ENCODE measurements around the gene TFCP2.

The TFCP2 gene

GRCh38 chr12:51082561-51083125 lies 90.3 kb downstream of the TFCP2 start (continued):
- no peak for TF ChIP-seq ZNF416 (tag by site-specific recombination; IDR thresholded peaks at IDR 0.05)
- TF ChIP-seq ZNF23 (tag by site-specific recombination; IDR thresholded peaks at IDR 0.05; ENCODE audit: borderline replicate concordance) = no peak
- TF ChIP-seq ZNF747 (tag by site-specific recombination; IDR thresholded peaks at IDR 0.05) = 0 out of 2 replicates have a peak, but pooled peaks have one; percentile 87
- no peak; the same call in 1 of the 2 replicates for TF ChIP-seq ZNF501 (tag by site-specific recombination; IDR thresholded peaks at IDR 0.05)
- TF ChIP-seq ZNF132 (tag by site-specific recombination; IDR thresholded peaks at IDR 0.05; ENCODE audit: borderline replicate concordance) = no peak
- TF ChIP-seq ZNF174 (tag by site-specific recombination; IDR thresholded peaks at IDR 0.05) = no peak
- TF ChIP-seq GLIS1 (tag by site-specific recombination; IDR thresholded peaks at IDR 0.05) = no peak
- TF ChIP-seq ZNF239 (tag by site-specific recombination; IDR thresholded peaks at IDR 0.05) = no peak
- TF ChIP-seq ZNF555 (tag by site-specific recombination; conservative IDR thresholded peaks at IDR 0.05) = no peak
- TF ChIP-seq ZNF48 (tag by site-specific recombination; IDR thresholded peaks at IDR 0.05) = no peak
- no peak for TF ChIP-seq ZNF707 (tag by site-specific recombination; IDR thresholded peaks at IDR 0.05)
- TF ChIP-seq, protein P1, sequence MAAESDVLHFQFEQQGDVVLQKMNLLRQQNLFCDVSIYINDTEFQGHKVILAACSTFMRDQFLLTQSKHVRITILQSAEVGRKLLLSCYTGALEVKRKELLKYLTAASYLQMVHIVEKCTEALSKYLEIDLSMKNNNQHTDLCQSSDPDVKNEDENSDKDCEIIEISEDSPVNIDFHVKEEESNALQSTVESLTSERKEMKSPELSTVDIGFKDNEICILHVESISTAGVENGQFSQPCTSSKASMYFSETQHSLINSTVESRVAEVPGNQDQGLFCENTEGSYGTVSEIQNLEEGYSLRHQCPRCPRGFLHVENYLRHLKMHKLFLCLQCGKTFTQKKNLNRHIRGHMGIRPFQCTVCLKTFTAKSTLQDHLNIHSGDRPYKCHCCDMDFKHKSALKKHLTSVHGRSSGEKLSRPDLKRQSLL (tag by site-specific recombination; IDR thresholded peaks at IDR 0.05) = no peak
- TF ChIP-seq ZNF530 (tag by site-specific recombination; IDR thresholded peaks at IDR 0.05; ENCODE audit: low read depth) = no peak
- no peak for TF ChIP-seq ZNF514 (tag by site-specific recombination; IDR thresholded peaks at IDR 0.05)
- TF ChIP-seq, protein P2, sequence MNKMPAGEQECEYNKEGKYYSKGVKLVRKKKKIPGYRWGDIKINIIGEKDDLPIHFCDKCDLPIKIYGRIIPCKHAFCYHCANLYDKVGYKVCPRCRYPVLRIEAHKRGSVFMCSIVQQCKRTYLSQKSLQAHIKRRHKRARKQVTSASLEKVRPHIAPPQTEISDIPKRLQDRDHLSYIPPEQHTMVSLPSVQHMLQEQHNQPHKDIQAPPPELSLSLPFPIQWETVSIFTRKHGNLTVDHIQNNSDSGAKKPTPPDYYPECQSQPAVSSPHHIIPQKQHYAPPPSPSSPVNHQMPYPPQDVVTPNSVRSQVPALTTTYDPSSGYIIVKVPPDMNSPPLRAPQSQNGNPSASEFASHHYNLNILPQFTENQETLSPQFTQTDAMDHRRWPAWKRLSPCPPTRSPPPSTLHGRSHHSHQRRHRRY (tag by site-specific recombination; IDR thresholded peaks at IDR 0.05) = no peak; the same call in 1 of the 2 replicates
- TF ChIP-seq ZNF626 (tag by site-specific recombination; IDR thresholded peaks at IDR 0.05) = no peak
- TF ChIP-seq BCL6B (tag by site-specific recombination; IDR thresholded peaks at IDR 0.05) = no peak
- TF ChIP-seq GFI1B (tag by site-specific recombination; IDR thresholded peaks at IDR 0.05) = no peak
- no peak for TF ChIP-seq ZNF510 (tag by site-specific recombination; IDR thresholded peaks at IDR 0.05; ENCODE audit: insufficient replicate concordance)
- TF ChIP-seq ZNF280D (tag by site-specific recombination; IDR thresholded peaks at IDR 0.05) = no peak
- no peak for TF ChIP-seq ZNF16 (tag by site-specific recombination; IDR thresholded peaks at IDR 0.05; ENCODE audit: low read depth)
- TF ChIP-seq, protein P3, sequence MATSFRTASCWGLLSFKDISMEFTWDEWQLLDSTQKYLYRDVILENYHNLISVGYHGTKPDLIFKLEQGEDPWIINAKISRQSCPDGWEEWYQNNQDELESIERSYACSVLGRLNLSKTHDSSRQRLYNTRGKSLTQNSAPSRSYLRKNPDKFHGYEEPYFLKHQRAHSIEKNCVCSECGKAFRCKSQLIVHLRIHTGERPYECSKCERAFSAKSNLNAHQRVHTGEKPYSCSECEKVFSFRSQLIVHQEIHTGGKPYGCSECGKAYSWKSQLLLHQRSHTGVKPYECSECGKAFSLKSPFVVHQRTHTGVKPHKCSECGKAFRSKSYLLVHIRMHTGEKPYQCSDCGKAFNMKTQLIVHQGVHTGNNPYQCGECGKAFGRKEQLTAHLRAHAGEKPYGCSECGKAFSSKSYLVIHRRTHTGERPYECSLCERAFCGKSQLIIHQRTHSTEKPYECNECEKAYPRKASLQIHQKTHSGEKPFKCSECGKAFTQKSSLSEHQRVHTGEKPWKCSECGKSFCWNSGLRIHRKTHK (tag by site-specific recombination; IDR thresholded peaks at IDR 0.05) = no peak
- no peak for TF ChIP-seq ZNF449 (tag by site-specific recombination; IDR thresholded peaks at IDR 0.05)
- TF ChIP-seq KLF8 (tag by site-specific recombination; IDR thresholded peaks at IDR 0.05) = 0 out of 2 replicates have a peak, but pooled peaks have one; percentile 61
- no peak for TF ChIP-seq ZNF433 (tag by site-specific recombination; IDR thresholded peaks at IDR 0.05; ENCODE audit: low read depth)
- TF ChIP-seq ZNF404 (tag by site-specific recombination; IDR thresholded peaks at IDR 0.05) = no peak
- TF ChIP-seq, protein P4, sequence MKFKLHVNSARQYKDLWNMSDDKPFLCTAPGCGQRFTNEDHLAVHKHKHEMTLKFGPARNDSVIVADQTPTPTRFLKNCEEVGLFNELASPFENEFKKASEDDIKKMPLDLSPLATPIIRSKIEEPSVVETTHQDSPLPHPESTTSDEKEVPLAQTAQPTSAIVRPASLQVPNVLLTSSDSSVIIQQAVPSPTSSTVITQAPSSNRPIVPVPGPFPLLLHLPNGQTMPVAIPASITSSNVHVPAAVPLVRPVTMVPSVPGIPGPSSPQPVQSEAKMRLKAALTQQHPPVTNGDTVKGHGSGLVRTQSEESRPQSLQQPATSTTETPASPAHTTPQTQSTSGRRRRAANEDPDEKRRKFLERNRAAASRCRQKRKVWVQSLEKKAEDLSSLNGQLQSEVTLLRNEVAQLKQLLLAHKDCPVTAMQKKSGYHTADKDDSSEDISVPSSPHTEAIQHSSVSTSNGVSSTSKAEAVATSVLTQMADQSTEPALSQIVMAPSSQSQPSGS (tag by site-specific recombination; IDR thresholded peaks at IDR 0.05; ENCODE audit: low read depth) = no peak
- peak; percentile 71; the same call in 1 of the 2 replicates for TF ChIP-seq ZNF324 (tag by site-specific recombination; IDR thresholded peaks at IDR 0.05)
- TF ChIP-seq EGR2 (tag by site-specific recombination; IDR thresholded peaks at IDR 0.05; ENCODE audit: low read depth) = peak; percentile 97; the same call in 1 of the 2 replicates
- TF ChIP-seq ZNF266 (tag by site-specific recombination; IDR thresholded peaks at IDR 0.05; ENCODE audit: low read depth) = no peak
